AG20443 (cell line): ENCODE results near the gene EVA1A.

Experiments
- DNase-seq: peaks from one replicate; pipeline ENCODE4 v3.0.0; 2012; ENCODE audit warnings: low spot score, mixed read lengths

EVA1A gene, protein sequence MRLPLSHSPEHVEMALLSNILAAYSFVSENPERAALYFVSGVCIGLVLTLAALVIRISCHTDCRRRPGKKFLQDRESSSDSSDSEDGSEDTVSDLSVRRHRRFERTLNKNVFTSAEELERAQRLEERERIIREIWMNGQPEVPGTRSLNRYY

DNA sequence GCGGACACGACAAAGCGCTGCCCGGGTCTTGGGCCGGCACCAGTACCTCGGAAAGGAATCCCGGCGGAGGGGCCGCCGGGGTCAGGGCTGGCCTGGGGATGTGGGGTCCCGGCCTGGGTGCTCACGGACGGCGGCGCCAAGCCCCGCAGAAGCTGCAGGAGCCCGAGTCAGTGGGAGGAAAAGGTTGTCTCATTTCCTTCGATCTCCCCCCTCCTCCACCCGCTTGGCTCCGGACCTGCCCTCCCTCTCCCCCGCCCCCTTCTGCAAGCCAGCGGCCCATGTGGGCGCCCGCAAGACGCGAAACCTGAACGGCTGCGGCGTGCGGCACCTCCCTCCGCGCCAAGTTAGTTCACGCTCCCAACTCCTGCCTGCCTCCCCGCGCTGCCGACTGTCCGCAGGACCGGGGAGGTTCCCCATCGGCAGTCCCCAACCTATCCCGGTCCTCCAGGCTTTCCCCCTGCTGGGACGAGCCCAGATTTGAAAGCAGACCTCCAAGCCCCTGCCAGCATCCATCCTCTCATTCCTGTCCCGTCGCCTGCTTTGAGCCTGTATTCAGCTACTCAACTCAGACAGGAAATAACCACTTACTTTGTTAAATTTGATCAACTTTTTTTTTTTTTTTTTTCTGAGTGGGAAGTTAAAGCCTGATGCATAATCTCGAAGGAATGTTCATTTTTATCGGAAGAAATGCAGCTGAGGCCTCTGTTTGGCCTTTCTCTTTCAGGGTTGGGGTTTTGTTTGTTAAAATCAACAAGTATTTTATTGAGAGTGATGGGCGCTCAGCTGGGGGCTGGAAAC is at the start of gene EVA1A:
Gene EVA1A (minus strand): TSS at position 172 of the 798 bp plus-strand sequence. CDS start 42,799 bp downstream, outside the sequence.
- DNase-seq: peak; percentile 78

DNA sequence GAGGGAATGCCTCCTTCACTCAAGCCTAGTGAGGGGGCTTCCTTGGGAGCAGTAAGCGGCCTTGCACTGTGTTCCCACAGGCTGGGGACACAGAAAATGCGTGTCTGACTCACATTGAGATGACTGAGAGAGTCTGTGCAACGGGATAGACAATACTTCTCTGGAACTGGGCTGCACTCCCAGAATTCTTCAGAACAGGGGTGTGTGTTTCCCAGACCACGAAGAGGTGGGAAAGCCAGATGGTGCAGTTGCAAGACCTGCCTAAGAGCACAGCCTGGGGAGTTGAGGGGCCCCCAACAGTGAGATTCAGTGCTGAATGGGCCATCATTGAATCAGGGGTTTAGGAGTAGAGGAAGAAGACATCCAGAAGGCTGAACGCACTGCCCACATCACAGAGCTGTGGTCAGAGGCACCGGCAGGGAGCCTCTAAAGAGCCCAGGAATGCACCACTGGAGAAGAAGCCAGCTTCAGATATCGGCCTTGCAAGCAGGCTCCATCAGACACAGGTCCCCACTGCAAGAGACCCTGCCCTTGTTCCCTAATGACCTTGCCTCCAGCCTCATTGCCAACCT is 49.3 kb upstream of the EVA1A start:
- DNase-seq: peak; percentile 30

DNA sequence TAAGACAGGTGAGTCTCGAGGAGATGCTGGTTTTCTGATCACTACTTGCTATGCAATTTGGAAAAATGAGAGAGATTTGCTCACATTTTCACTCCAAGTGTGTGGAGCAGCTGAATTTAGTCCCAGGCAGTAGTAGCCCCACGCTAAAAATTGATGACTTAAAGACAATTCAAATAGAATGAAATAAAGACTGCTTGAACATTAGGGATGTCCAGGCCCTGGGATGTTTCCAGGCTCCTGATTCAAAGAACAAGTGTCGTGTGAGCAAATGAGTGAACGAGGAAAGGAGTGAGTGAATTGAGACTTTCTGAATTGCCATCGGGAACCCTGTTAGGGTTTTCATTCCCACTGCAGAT is 48.6 kb upstream of the EVA1A start:
- DNase-seq: no peak

DNA sequence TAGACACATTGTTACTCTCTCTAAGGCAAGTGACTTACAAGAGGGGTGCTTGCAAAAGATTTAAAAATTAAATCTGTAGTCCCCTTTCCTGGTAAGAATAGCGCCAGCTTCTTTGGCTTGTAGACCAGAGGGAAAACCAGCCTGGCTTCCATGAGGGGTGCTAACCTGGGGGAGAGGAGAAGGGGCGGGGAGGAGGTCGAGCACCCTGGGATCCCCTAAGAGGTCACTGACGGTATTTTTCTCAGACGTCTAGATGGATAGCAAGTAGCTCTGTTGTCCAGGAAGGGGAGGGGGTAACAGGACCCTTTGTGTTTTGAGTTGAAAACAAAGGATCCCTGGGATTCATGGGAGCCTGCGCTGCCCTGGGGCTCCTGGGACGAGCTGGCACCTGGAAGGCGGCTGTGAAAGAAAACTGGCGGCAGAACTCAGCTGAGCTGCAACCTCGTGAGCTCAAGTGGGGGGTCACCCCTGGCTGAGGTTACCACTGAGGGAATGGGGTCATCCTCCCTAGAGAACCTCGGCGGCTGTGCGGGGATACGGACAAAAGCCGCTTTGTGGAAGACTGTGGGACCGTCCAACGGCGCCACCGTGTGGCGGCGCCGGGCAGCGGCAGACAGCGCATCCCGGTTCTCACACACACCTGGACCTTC is 48.1 kb upstream of the EVA1A start:
- peak; percentile 75 for DNase-seq

DNA sequence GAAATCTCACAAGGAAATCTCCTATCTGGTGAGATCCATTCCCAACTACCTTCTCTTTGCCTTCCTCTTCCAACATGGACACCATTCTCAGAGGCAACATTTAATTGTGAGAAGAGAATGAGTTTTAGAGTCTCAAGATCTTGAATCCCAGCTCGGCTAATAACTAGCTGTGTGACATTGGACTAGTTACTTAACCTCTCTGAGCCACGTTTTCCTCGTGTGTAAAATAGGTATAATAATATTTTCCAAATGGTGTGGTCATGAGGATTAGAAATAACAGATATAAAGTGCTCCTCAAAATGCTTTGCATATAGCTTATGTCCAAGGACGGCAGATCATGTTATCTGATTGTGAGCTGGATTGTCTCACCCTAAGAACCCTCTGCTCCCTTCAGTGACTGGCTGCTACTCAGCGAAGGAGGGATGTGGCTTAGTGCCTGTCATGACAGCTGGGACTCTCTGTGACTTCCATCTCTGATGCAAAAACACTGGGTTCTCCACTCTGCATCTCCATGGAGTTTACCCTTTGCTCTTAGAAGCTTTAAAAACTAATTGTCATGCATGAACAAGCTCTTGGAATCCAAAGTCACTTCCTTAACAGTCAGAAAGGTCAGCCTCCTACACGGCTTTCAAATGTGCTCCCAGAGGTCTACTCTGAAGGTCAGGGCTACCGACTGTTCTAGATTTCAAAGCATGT is 47.4 kb upstream of the EVA1A start:
- DNase-seq: no peak

DNA sequence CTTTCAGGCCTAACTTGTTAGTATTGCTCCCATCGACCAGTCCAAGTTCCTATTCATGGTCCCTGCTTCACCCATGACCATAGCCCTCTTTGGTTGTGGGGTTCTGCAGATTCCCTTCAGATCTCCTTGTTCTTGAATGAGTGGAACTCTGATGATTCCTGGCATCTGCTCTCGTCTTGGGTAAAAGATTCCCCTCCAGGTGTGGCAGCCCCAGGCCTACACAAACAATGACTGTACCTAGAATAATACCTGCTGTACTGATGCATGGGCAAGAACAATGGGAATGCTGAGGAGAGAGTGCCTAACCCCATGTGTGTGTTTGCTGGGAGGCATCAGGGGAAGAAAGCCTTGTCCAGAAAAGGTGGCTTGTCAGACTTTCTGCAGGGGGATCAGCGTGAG is 46.7 kb upstream of the EVA1A start:
- DNase-seq: no peak

DNA sequence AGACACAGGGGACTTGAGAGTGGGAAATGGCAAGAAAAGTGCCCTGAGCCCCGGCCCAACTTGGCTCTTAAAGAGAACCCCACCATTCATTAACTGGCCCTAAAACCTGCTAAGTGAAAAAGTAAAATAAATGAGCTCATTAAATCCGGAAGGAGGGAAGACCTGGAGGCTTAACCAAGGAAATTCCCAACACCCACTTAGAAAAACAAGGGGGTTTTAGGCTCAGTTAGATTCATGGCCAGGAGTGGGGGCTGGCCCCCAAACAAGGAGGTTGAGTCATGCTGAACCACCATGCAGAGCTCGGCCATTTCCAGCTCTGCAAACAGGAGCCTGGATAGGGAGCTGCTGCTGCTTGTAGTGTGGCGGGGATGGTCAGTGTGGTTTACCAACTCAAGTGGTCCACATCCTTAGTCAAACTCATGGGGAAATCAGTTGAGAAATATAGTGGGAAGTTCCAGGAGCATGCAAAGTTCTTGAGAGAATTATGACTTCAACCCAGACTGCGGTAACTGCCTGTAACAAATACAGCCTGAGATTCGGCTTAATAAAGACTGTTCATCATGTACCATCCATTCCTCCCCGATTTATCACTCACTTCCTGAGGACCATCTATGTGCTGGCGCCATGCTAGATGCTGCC is 46.1 kb upstream of the EVA1A start:
- DNase-seq: peak; percentile 55

DNA sequence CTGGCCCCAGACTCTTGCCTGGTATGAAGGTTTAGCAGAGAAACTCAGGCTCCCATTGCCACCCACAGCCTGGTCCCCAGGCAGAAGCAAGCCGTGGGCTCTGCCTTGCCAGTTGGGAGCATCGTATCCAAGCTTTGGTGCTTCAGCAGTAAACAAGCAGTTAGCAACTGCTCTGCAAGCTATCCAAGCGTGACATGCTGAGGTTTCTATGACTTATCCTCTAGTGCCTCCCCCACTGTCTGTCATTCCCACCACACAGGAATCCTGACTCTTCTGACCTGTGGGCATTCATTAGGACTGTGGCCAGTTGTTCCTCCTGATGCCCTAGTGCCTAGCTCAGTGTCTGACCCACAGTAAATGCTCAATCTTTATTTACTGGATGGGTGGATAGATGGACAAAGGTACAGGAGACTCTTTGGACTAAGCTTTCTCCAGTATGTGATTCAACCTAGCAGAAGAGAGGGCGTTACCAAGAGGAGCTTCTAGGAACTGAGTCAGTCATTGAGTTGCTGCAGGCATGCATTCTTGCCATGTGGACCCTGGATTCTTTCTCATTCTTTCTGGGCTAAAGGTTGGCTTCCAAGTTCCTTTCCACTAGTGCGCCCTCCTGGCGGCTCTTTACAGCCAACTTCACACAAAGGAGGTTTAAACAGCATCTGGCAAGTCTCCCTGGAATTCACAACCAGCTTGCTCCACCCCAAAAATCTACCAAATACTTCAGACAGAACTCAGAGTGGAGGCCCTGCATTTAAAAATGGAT is 45.2 kb upstream of the EVA1A start:
- peak; percentile 90 for DNase-seq

DNA sequence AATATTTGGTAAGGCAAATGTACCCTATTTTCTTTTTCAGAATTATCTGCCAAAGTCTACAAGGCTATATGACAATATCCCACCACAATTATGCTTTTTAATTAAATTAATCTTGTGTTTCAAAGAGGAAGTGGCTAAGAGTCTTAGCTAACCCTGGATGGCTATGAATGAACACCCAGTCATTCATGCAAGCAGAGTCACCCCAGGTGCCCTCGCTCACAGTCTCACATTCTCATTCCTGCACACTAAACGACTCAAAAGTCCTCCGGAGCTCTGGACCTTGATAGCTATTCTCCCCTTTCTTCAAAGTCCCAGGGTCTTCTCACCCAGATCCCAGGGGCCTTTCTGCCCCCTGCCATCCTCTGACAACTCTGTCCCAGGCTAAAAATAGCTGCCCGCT is 43.7 kb upstream of the EVA1A start:
- DNase-seq: no peak

DNA sequence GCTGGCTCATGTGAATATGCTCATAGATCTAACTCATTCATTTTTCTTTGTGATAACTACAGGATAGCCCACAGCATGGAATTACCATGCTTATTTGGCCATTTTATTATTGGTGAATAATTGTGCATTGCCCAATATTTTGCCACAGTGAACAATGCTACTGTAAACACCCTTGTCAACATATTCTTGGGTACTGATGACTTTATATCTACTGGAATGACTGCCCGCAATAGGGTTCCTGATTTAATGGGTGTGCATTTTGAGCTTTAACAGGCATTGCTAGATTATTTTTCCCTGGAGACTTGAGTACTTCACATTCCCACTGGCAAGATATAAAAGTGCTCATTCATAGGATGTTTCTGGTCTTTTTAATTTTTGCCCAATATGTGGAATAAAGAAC is 42.7 kb upstream of the EVA1A start:
- no peak for DNase-seq

DNA sequence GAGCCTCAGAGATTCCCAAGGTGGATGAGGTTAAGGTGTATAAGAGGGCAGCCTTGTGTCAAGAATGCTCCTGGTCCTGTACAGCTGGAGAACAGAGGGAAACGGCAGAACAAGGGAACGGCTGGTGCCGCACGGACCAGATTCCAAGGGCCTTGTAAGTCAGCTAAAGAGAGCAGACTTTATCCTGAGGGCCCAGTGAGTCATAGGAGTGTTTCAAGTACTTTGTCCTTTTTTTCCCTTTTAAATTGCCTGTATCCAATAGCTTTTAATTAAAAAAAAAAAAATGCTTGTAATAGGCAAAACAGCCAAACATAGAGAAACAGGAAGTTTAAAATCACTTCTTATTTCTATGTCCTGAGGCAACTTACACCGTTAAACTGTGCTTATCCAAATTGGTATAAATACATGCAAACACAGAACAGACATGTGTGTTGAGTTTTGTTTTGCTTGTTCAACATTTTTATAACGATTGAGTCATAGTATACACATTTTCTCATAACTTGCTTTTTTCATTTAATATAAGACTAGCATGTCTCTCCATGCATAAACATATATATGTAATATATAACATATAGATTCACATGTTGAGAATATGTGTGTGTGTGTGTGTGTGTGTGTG is 42.1 kb upstream of the EVA1A start:
- peak; percentile 81 for DNase-seq

DNA sequence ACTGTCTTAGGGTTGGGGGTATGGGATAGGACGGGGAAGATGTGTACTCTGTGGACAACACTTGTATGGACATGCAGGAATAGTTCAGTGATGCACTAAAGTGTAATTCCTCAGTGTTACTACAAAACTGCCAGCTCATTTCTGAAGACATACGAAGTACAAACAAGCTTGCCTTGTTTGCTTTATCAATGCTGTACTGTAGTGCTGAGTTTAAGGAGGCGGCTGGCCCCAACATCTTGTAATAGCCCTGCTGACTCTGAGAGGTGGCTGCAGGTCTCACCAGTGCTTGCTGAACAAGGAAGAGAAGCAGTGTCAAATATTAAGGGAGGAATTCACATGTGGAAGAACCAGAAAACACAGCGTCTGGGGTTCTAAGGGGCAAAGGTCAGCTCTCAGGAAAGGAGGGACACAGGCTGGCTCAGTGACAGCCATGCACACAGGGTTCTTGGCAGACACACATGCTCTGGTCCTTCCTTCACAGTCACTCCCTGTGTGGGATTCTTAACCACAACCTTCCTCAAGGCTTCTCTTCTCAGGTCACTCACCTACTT is 39.8 kb upstream of the EVA1A start:
- no peak for DNase-seq

DNA sequence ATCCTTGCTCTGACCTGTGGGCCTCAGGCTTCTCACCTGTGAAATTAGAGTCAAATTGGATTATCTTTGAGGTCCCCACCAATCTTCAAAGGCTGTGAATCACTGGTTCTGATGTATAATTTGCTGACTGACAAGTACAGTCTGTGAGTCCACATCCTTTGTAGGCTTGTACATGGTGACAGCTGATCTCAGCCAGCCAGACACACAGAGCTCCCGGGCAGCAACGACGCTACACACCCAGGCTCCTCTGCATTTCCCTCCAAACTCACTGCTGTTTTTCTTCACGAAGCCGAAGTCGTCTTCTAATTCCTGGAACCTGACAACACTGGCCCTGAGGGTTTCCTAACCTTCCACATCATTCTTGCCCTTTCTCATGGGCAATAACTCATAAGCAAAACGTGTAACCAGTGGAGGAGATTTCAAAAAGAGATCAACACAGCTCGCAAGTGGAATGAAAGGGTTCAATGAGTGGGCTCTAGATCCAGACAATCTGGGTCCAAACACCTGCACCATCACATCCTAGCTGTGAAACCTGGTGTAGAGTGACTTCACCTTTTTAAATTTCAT is 37.9 kb upstream of the EVA1A start:
- no peak for DNase-seq

DNA sequence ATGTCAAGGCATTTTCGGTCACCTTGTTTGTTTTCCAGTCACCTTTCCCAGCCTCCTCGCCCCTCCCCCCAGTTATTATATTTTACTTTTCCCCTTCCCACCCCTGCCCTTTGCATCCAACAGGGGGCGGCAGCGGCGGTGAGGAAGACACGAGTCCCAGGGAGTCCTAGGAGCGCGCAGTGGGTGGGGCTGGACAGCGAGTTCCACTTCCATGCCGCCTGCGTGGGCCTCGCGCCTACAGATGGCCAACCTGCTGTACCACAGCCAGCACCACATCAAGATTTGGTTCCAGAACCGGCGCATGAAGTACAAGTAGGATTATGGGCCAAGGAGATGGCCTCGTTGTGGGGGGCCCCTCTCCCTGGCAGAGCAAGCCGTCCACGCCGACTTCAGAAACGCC is 37.2 kb upstream of the EVA1A start:
- no peak for DNase-seq

DNA sequence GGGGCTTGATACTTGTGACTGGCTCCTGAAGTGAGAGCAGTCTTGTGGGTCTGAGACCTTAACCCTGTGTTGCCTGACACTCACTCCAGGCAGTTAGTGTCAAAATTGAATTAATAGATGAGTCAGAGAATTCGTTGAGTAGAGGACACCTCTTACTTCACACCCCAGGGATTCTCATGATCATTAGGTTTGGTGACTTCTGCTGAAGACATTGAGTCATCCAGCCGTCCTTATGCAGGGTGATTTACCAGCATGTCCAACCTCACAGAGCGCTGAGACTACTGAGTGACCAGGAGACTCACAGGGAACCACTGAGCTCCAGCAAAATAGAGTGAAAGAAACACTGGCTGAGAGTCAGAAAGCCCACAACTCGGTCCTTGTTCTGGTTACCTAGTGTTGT is 36.0 kb upstream of the EVA1A start:
- peak; percentile 43 for DNase-seq

DNA sequence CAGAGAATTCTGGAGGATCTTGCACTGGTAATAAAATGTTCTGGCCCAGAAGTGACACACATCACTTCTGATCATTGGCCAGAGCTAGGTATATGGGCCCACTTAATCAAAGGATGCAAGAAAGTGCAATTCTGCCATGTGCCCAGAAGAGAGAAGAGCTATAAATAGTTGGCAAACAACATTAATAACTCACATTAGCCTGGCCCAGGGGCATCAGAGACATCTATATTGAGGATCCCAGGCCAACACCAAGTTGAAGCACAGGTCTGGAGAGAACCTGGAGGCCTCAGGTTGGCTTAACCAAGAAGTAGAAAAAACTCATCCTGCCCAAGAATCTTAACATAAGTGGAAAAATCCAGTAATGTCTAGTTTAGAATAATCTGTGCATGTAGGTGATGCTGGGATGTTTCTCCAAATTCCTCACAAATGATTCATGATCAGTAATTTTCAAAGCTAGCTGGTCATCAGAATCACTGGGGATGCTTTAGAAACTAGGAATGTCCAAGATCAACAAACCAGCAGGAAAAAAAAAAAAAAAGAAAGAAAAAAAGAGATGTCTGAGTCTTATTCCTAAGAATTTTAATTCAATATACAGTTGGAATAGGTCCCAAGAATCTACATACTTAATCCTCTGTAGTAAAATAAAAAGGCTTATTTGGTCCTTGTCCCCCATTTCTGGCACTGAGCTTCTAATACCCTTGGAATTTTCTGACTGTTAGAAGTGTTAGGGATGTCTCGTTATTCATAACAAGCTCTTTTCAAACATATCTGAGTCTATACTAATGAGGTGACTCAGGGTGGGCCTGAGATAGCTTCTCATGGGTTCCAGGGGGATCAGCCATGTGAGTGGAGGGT is 35.0 kb upstream of the EVA1A start:
- peak; percentile 71 for DNase-seq

DNA sequence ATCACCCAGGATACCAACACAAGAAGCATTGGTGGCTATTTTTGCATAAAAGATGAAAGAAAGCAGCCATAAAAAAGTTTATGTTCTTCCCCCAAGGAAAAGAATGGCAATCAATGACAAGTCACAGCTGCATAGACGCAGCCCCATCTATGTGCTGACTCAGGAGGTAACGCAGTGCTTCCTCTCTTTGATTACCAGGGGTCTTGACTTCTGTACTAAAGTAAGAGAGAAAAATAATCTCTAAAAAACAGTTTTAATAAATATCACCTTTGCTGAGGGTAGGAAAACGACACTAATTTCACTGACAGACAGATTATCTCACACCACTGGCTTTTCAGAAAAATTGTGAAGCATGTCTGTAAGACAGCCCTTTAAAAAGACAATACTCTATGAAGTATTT is 33.9 kb upstream of the EVA1A start:
- no peak for DNase-seq

DNA sequence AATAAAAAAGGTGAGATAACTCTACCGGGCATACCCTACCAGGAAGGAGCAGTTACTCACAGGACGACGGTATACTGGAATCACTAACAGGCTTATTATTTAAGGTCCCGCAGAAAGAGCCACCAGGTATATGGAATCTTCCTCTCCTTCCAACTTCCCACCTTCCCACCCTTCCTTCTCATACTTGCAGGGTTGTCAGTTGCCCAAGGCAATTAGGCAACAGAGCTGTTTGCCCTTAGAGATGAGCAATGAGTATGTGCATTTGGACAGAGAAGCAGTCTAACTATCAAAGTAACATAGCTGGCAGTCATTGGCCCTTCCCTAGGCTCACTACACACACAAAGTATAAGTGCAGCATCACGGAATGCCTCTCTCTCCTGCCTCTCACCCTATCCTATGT is 32.1 kb upstream of the EVA1A start:
- no peak for DNase-seq

DNA sequence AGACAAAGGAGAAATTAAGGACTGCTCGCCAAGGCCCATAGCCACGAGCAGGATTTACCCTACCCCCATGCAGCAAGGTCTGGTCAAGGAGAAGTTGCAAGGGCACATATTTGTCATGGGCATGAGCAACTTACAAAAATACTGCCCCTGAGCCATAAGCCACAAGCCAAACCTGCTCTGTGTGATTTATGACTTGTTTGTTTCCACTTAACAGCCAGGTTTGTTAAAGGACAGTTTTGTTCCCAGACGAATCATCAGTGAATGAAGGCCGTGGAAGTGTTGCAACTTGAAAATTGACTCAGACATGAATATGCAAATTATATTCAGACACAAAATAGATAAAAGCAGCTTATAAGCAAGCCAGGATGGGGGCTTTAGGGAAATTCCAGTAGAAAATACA is 31.3 kb upstream of the EVA1A start:
- peak; percentile 43 for DNase-seq
